Adipocyte (in vitro differentiated cells): ENCODE measurements around the gene RNF7.
A peak's percentile ranks its signal among the peaks of the same experiment; 100 is the strongest.

Experiments
- DNase-seq: peaks from one replicate; pipeline ENCODE4 v3.0.0-alpha.2; 2015; ENCODE audit warnings: low read depth
- H3K27me3 ChIP-seq: replicated peaks from 2 replicates; pipeline ENCODE4 v1.7.0; 2013; ENCODE audit warnings: mild to moderate bottlenecking, low read length, moderate library complexity; ENCODE audit not compliant: control insufficient read depth, insufficient read depth
- H3K36me3 ChIP-seq: 2 replicates; pipeline ENCODE4 v1.7.0; 2013; ENCODE audit warnings: low read length, mild to moderate bottlenecking, moderate library complexity; ENCODE audit not compliant: control insufficient read depth, insufficient read depth, severe bottlenecking
- H3K4me1 ChIP-seq: 2 replicates; pipeline ENCODE4 v1.7.0; 2013; ENCODE audit warnings: mild to moderate bottlenecking, low read length, moderate library complexity; ENCODE audit not compliant: control insufficient read depth, insufficient read depth
- H3K4me3 ChIP-seq: 2 replicates; pipeline ENCODE4 v1.7.0; 2013; ENCODE audit warnings: mild to moderate bottlenecking, low read length, moderate library complexity
- H3K9ac ChIP-seq: 2 replicates; pipeline ENCODE4 v1.7.0; 2013; ENCODE audit warnings: mild to moderate bottlenecking, low read length, moderate library complexity
- H3K9me3 ChIP-seq: 2 replicates; pipeline ENCODE4 v1.7.0; 2013; ENCODE audit warnings: mild to moderate bottlenecking, low read length, moderate library complexity; ENCODE audit not compliant: control insufficient read depth

The RNF7 gene

DNA sequence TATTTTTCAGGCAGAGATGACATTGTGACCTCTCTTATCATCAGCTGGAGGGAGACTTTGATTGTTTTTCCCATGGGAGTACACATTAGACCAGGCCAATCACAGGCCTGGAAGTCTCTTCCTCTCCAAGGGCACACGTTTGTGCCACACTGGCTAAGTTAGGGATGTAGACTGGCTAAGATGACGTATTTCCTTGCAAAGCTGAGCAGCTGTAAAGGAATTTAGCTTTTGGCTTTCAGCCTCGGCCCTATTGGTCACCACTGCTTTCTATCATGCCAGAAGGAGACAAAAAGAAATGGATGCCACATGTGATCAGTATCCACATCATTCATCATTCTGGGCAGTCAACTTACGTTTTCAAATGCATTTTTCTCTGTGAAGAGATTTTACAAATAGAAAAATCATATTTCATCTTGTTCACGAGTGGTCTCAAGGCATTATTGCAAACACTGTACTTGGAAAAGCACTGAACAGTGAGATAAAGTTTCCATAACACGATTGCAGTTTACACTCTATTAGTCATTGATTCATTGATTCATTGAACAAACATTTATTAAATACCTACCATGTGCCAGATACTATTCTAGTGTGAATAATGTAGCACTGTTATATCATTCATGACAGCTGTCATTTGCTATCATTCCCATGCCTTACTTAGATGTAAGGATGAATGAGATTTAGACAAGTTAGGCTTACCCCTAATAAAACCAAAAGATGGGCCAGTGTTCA lies 27.0 kb upstream of the RNF7 start:
- H3K4me3 ChIP-seq: peak overlapping the region; percentile 8
- no peak overlapping the region for H3K9ac ChIP-seq
- no peaks in the 10 kb centered on the region for H3K36me3 ChIP-seq
- peak; percentile 42 for DNase-seq
- H3K9me3 ChIP-seq: peaks cover 6% of the 10 kb centered on the region
- peaks cover 9% of the 10 kb centered on the region for H3K4me1 ChIP-seq
- H3K27me3 ChIP-seq: no peaks in the 10 kb centered on the region

DNA sequence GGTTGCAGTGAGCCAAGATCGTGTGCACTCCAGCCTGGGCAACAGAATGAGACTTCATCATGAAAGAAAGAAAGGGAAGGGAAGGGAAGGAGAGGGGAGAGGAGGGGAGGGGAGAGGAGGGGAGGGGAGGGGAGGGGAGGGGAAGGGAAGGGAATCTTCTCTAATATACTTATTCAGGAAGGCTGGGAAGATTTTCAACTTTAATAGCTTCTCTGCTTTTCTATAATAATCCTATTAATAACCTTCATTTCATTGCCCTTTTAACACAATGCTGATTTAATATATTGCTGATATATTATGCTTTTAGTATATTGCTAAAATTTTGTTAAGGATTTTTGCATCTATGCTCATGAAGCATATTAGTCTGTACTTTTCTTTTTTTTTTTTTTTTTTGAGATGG lies 23.4 kb upstream of the RNF7 start:
- Histone ChIP-seq H3K36me3 (no peaks in the 10 kb centered on the region), H3K27me3 (no peaks in the 10 kb centered on the region), H3K4me1 (peaks cover 9% of the 10 kb centered on the region), H3K9me3 (peaks cover 6% of the 10 kb centered on the region), H3K4me3 (no peak overlapping the region), H3K9ac (no peak overlapping the region)
- DNase-seq: no peak

DNA sequence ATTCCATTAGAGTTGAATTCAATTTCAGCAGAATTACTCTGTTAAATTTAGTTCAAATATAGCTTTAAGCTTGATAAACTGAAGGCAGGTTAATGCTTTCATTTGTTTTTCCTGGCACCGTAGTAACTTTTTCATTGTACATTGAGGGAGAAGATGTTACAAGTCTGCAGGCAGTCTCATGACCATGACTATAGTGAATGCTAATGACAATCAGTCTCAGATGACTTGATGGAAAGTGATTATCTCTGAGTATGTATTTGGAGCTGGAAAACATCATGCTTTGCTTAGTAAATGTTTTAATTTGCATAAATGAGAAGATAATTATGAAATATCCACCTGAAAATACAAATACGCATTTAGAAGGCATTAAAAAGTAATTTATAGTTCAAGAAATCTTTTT lies 16.0 kb upstream of the RNF7 start:
- Histone ChIP-seq H3K4me1 (peaks cover 7% of the 10 kb centered on the region), H3K4me3 (no peak overlapping the region), H3K36me3 (no peaks in the 10 kb centered on the region), H3K9me3 (no peaks in the 10 kb centered on the region), H3K9ac (no peak overlapping the region), H3K27me3 (no peaks in the 10 kb centered on the region)
- DNase-seq: no peak

DNA sequence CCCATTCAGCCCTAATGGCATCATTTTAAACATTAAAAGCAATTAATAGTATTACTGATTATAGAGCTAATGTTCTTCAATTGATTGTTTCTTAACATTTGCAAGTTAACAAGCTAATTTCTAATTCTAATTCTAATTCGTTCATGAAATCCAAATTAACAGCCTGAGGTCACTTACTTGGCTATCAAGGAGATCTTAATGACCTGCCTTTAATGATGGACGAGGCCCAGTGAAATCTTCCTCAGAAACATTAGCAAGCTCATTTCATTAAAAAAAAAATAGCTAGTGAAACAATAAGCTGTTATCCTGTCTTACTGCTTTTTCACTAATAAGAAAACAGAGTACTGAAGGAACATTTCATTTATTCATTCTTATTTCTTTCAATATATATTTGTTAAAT lies 15.4 kb upstream of the RNF7 start:
- Histone ChIP-seq H3K27me3 (no peaks in the 10 kb centered on the region), H3K9me3 (no peaks in the 10 kb centered on the region), H3K36me3 (no peaks in the 10 kb centered on the region), H3K4me3 (no peak overlapping the region), H3K9ac (no peak overlapping the region), H3K4me1 (peaks cover 7% of the 10 kb centered on the region)
- DNase-seq: no peak

DNA sequence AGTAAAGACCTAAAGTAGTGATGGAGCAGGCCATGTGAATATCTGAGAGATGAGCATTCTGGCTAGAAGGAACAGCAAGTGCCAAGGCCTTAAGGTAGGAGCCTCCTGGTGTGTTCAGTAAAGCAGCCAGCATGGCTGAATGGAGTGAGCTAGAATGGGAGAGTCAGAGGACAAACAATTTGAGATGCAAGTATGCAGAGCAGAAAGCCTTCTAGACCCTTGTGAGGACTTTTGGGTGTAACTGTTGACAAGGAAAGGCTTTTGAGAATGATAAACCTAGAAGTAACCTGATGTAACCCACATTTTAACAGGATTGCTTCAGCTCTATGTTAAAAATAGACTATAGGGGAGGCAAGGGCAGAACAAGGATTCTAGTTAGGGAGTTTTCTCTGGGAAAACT lies 14.8 kb upstream of the RNF7 start:
- Histone ChIP-seq H3K4me1 (peaks cover 7% of the 10 kb centered on the region), H3K9ac (no peak overlapping the region), H3K36me3 (no peaks in the 10 kb centered on the region), H3K9me3 (no peaks in the 10 kb centered on the region), H3K4me3 (no peak overlapping the region), H3K27me3 (no peaks in the 10 kb centered on the region)
- DNase-seq: no peak

DNA sequence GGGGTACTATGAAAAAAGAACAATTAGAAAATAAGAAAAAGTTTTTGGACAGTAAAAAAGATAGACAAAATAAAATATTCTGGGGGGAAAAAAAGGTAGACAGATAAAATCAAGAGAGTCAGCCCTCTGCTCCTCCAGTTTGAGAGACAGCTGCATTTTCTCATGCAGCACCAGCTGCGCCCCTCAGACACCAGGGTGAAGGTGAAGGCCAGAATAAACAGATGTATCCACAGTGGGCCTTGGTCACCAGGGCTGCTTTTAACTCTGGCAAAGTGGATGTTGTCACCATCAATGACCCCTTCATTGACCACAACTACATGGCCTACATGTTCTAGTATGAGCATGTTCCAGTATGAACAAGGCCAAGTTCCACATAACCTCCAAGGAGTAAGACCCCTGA lies 13.9 kb upstream of the RNF7 start:
- H3K36me3 ChIP-seq: no peaks in the 10 kb centered on the region

DNA sequence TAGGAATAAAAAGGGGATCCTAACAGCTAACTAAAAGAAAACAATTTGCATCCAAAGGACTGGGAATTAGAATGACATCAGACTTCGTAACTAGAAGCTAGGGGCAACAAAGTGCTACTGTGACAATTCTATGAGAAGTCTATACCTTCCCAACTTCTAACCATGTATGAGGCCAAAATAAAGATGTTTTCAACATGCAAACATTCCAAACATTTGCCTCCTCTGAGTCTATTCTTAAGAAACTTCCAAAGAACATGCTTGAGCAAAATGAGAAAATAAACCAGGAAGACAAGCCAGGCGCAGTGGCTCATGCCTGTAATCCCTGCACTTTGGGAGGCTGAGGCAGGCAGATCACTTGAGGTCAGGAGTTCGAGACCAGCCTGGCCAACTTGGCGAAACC lies 13.1 kb upstream of the RNF7 start:
- peak; percentile 30 for DNase-seq
- Histone ChIP-seq H3K4me3 (no peak overlapping the region), H3K9me3 (no peaks in the 10 kb centered on the region), H3K4me1 (peaks cover 7% of the 10 kb centered on the region), H3K27me3 (no peaks in the 10 kb centered on the region), H3K36me3 (no peaks in the 10 kb centered on the region), H3K9ac (no peak overlapping the region)

More for the DNA sequence above, 13.9 kb upstream of the RNF7 start:
- H3K27me3 ChIP-seq: no peaks in the 10 kb centered on the region
- H3K9ac ChIP-seq: no peak overlapping the region
- DNase-seq: no peak
- H3K4me3 ChIP-seq: no peak overlapping the region
- peaks cover 7% of the 10 kb centered on the region for H3K4me1 ChIP-seq
- H3K9me3 ChIP-seq: no peaks in the 10 kb centered on the region

DNA sequence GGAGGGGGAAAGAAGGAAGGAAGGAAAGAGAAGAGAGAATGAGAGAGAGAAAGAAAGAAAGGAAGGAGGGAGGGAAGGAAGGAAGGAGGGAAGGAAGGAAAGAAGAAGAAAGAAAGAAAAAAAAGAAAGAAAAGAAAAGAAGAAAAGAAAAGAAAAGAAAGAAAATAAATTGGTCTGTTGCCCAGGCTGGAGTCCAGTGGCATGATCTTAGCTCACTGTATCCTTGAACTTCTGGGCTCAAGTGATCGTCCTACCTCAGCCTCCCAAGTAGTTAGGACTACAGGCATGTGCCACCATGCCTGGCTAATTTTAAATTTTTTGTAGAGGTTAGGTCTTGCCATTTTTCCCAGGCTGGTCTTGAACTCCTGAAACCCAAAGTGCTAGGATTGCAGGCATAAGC lies 11.6 kb upstream of the RNF7 start:
- Histone ChIP-seq H3K4me1 (peaks cover 7% of the 10 kb centered on the region), H3K9ac (no peak overlapping the region), H3K27me3 (no peaks in the 10 kb centered on the region), H3K9me3 (no peaks in the 10 kb centered on the region), H3K4me3 (no peak overlapping the region), H3K36me3 (no peaks in the 10 kb centered on the region)
- no peak for DNase-seq

DNA sequence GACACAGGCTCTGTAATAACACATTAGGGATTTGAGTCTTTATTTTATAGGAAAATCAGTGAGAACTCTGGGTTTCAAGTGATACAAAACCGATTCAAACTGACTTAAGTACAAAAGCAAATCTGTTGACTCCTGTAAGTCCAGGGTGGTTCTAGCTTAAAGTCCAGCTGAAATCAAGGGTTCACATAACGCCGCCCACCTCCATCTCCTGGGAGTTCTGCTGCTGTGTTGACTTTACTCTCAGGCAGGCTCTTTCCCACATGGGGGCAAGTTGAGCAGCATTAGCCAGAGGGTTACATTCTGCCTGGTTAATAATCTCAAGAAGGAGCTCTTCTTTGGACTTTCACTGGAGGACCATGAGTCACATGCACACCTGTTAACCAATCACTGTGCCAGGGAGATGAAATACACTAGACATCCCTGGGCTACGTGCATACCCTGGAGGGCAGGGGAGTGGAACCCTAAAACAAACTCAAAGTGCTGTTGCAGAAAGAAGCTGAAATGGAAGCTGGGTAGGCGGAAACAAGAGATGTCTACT lies 9.7 kb upstream of the RNF7 start:
- no peaks in the 10 kb centered on the region for H3K27me3 ChIP-seq
- no peaks in the 10 kb centered on the region for H3K36me3 ChIP-seq
- H3K4me3 ChIP-seq: no peak overlapping the region
- DNase-seq: no peak
- H3K9ac ChIP-seq: no peak overlapping the region
- H3K4me1 ChIP-seq: peaks cover 3% of the 10 kb centered on the region
- no peaks in the 10 kb centered on the region for H3K9me3 ChIP-seq

DNA sequence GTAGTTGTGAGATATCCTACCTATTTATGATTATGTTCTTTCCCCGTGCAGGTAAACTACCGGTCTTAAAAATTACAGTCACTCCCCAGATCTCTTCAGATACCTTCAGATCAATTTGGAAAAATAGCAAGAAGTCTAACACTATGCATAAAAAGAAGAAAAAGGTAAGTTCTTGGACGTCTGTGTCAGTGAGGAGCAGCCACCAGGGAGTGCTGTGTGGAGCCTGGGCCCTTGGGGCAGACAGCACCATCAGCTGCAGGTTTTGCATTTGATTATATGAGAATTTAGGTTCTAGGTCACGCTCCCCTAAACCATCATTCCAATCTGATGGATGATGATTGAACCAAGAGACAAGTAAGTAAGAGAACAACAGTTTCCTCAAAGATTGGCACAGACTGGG lies 8.9 kb upstream of the RNF7 start:
- Histone ChIP-seq H3K27me3 (no peaks in the 10 kb centered on the region), H3K4me3 (no peak overlapping the region), H3K36me3 (no peaks in the 10 kb centered on the region), H3K4me1 (no peaks in the 10 kb centered on the region), H3K9me3 (no peaks in the 10 kb centered on the region), H3K9ac (no peak overlapping the region)
- DNase-seq: no peak

DNA sequence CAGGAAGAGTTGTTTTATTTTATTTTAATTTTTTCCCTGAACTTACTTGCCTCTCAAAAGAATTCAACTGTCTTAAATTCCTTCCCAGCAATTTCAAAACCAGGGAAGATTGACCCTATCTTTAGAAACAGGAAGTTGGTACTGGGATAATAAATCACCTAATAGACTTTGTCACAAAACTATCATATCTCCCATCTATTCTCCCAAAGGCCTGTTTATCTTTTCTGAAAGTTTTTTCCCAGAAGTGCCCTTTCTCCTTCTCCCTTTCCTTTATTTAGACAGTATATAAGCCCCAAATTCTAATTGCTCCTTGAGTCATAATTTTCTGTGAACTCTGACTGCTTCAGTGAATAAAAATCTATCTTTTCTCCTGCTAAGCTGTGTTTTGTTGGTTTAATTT lies 2.9 kb upstream of the RNF7 start:
- Histone ChIP-seq H3K4me3 (no peak overlapping the region), H3K9ac (no peak overlapping the region), H3K27me3 (no peaks in the 10 kb centered on the region), H3K36me3 (no peaks in the 10 kb centered on the region), H3K9me3 (no peaks in the 10 kb centered on the region), H3K4me1 (peaks cover 12% of the 10 kb centered on the region)
- DNase-seq: no peak
